HEK293 (cell line): ENCODE results near the gene ERI3.

ENCODE experiments used
- BCL6B ChIP-seq: fragments of 450-650 bp; formaldehyde crosslinking; IDR thresholded peaks from 2 replicates; pipeline ENCODE4 v1.5.1; 2017; ENCODE audit warnings: missing biosample characterization, missing genetic modification characterization
- PBX3 ChIP-seq: sonication (generic); formaldehyde crosslinking; IDR thresholded peaks from 2 replicates; pipeline ENCODE4 v1.8.1; 2022; ENCODE audit warnings: mild to moderate bottlenecking, moderate library complexity, missing genetic modification reagents
- PRDM1 ChIP-seq: fragments of 450-650 bp; formaldehyde crosslinking; IDR thresholded peaks from 2 replicates; pipeline ENCODE4; 2016; ENCODE audit warnings: missing biosample characterization, missing genetic modification characterization
- REST ChIP-seq: fragments of 450-650 bp; formaldehyde crosslinking; IDR thresholded peaks from 2 replicates; pipeline ENCODE4 v1.5.1; 2016; ENCODE audit warnings: missing biosample characterization, missing genetic modification characterization
- SETDB1 ChIP-seq: IDR thresholded peaks from one replicate; pipeline ENCODE4 v1.6.1; 2017; ENCODE audit warnings: mild to moderate bottlenecking, low read length, moderate library complexity, mixed read lengths; ENCODE audit not compliant: insufficient read length
- YY2 ChIP-seq: fragments of 450-650 bp; formaldehyde crosslinking; IDR thresholded peaks from 2 replicates; pipeline ENCODE4 v1.5.1; 2016; ENCODE audit warnings: missing biosample characterization, missing genetic modification characterization
- ZBTB1 ChIP-seq: fragments of 450-650 bp; formaldehyde crosslinking; IDR thresholded peaks from 2 replicates; pipeline ENCODE4 v1.5.1; 2016; ENCODE audit warnings: missing biosample characterization, missing genetic modification characterization
- ZFP69B ChIP-seq: fragments of 450-650 bp; formaldehyde crosslinking; IDR thresholded peaks from 2 replicates; pipeline ENCODE4 v1.5.1; 2016; ENCODE audit warnings: missing biosample characterization, missing genetic modification characterization
- ZNF10 ChIP-seq: fragments of 450-650 bp; formaldehyde crosslinking; IDR thresholded peaks from 2 replicates; pipeline ENCODE4 v1.5.1; 2017; ENCODE audit warnings: missing biosample characterization, missing genetic modification characterization
- ZNF24 ChIP-seq: fragments of 450-650 bp; formaldehyde crosslinking; IDR thresholded peaks from 2 replicates; pipeline ENCODE4 v1.5.1; 2016; ENCODE audit warnings: missing biosample characterization, missing genetic modification characterization
- ZNF292 ChIP-seq: fragments of 450-650 bp; formaldehyde crosslinking; IDR thresholded peaks from 2 replicates; pipeline ENCODE4 v1.5.1; 2016; ENCODE audit warnings: low read depth, missing biosample characterization, missing genetic modification characterization, borderline replicate concordance
- ZNF514 ChIP-seq: fragments of 450-650 bp; formaldehyde crosslinking; IDR thresholded peaks from 2 replicates; pipeline ENCODE4 v1.5.1; 2016; ENCODE audit warnings: missing biosample characterization, missing genetic modification characterization
- ZSCAN18 ChIP-seq: fragments of 450-650 bp; formaldehyde crosslinking; IDR thresholded peaks from 2 replicates; pipeline ENCODE4 v1.5.1; 2016; ENCODE audit warnings: missing biosample characterization, missing genetic modification characterization
- TF ChIP-seq, protein P1 (sequence below): fragments of 450-650 bp; formaldehyde crosslinking; IDR thresholded peaks from 2 replicates; pipeline ENCODE4 v1.5.1; 2016; ENCODE audit warnings: missing biosample characterization, missing genetic modification characterization

- TF ChIP-seq ZNF292 (tag by site-specific recombination): no peak
- TF ChIP-seq, protein P1, sequence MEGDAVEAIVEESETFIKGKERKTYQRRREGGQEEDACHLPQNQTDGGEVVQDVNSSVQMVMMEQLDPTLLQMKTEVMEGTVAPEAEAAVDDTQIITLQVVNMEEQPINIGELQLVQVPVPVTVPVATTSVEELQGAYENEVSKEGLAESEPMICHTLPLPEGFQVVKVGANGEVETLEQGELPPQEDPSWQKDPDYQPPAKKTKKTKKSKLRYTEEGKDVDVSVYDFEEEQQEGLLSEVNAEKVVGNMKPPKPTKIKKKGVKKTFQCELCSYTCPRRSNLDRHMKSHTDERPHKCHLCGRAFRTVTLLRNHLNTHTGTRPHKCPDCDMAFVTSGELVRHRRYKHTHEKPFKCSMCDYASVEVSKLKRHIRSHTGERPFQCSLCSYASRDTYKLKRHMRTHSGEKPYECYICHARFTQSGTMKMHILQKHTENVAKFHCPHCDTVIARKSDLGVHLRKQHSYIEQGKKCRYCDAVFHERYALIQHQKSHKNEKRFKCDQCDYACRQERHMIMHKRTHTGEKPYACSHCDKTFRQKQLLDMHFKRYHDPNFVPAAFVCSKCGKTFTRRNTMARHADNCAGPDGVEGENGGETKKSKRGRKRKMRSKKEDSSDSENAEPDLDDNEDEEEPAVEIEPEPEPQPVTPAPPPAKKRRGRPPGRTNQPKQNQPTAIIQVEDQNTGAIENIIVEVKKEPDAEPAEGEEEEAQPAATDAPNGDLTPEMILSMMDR (tag by site-specific recombination): no peak
- no peak for TF ChIP-seq ZSCAN18 (tag by site-specific recombination)
- TF ChIP-seq YY2: no peak
- no peak for TF ChIP-seq REST (tag by site-specific recombination)
- no peak for TF ChIP-seq ZNF10 (tag by site-specific recombination)
- no peak for TF ChIP-seq SETDB1
- TF ChIP-seq ZNF24 (tag by site-specific recombination): no peak
- TF ChIP-seq ZBTB1: no peak
- no peak for TF ChIP-seq ZNF514 (tag by site-specific recombination)
- no peak for TF ChIP-seq BCL6B
- no peak for TF ChIP-seq ZFP69B (tag by site-specific recombination)
- TF ChIP-seq PBX3: no peak
- TF ChIP-seq PRDM1 (tag by site-specific recombination): no peak
Observed at GRCh38 chr1:44284184-44284583, 70.9 kb downstream of the ERI3 start.
